HepG2 (cell line): ENCODE results near the gene ELF2.
A peak's percentile ranks its signal among the peaks of the same experiment; 100 is the strongest.

ENCODE experiments used
- MXI1 ChIP-seq: IDR thresholded peaks from 3 replicates; pipeline ENCODE4 v1.6.1; 2012; ENCODE audit warnings: low read depth, low read length, inconsistent platforms, borderline replicate concordance
- POLR2A ChIP-seq, 2 experiments: IDR thresholded peaks; 2 replicates each; pipeline ENCODE4 v1.6.1; 2011; ENCODE audit warnings: low read depth in 2 of 2, low read length in 2 of 2, mild to moderate bottlenecking in 1 of 2, moderate library complexity in 1 of 2; ENCODE audit not compliant: insufficient read depth in 1 of 2
- POLR2AphosphoS2 ChIP-seq: IDR thresholded peaks from 2 replicates; pipeline ENCODE4 v1.6.1; 2011; ENCODE audit warnings: low read depth, low read length, improper control_type of control experiment
- TF ChIP-seq, protein P1 (sequence below): sonication (generic); formaldehyde crosslinking; IDR thresholded peaks from 2 replicates; pipeline ENCODE4 v1.4.0; 2020; ENCODE audit warnings: missing genetic modification reagents

DNA sequence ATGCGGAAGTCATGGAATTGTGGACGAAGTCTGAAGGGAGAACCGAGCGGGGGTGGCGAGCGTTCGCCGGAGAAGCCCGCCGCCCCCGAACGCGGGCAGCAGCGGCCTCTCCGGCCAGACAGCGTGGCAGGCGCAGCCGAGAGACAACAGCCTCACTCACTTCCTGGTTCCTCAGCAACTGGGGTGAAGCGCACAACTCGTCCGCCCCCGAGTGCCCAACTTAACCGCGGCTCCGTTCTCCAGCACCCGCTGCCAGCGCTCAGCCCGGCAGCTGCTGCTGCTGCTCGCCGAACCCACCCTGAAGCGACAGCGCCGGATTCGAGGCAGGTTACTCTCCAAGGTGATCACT lies 93.4 kb downstream of the ELF2 start:
- TF ChIP-seq POLR2A (IDR thresholded peaks at IDR 0.05; ENCODE audit: insufficient read depth in 1 of 2, low read depth in 2 of 2, low read length in 2 of 2) (peak in 1 of 2 experiments; percentile 6; a peak in 1 of 4 replicates), POLR2AphosphoS2 (no peak), MXI1 (no peak)
- TF ChIP-seq, protein P1, sequence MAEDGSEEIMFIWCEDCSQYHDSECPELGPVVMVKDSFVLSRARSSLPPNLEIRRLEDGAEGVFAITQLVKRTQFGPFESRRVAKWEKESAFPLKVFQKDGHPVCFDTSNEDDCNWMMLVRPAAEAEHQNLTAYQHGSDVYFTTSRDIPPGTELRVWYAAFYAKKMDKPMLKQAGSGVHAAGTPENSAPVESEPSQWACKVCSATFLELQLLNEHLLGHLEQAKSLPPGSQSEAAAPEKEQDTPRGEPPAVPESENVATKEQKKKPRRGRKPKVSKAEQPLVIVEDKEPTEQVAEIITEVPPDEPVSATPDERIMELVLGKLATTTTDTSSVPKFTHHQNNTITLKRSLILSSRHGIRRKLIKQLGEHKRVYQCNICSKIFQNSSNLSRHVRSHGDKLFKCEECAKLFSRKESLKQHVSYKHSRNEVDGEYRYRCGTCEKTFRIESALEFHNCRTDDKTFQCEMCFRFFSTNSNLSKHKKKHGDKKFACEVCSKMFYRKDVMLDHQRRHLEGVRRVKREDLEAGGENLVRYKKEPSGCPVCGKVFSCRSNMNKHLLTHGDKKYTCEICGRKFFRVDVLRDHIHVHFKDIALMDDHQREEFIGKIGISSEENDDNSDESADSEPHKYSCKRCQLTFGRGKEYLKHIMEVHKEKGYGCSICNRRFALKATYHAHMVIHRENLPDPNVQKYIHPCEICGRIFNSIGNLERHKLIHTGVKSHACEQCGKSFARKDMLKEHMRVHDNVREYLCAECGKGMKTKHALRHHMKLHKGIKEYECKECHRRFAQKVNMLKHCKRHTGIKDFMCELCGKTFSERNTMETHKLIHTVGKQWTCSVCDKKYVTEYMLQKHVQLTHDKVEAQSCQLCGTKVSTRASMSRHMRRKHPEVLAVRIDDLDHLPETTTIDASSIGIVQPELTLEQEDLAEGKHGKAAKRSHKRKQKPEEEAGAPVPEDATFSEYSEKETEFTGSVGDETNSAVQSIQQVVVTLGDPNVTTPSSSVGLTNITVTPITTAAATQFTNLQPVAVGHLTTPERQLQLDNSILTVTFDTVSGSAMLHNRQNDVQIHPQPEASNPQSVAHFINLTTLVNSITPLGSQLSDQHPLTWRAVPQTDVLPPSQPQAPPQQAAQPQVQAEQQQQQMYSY: no peak
